Measurements from ENCODE around the gene LINGO4. TPM values are rescaled to one million over a fixed set of nuclear protein-coding genes. Genes with fewer than 3 reads are reported as not detected.

The LINGO4 gene, protein sequence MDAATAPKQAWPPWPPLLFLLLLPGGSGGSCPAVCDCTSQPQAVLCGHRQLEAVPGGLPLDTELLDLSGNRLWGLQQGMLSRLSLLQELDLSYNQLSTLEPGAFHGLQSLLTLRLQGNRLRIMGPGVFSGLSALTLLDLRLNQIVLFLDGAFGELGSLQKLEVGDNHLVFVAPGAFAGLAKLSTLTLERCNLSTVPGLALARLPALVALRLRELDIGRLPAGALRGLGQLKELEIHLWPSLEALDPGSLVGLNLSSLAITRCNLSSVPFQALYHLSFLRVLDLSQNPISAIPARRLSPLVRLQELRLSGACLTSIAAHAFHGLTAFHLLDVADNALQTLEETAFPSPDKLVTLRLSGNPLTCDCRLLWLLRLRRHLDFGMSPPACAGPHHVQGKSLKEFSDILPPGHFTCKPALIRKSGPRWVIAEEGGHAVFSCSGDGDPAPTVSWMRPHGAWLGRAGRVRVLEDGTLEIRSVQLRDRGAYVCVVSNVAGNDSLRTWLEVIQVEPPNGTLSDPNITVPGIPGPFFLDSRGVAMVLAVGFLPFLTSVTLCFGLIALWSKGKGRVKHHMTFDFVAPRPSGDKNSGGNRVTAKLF
- total RNA-seq (2014; rRNA removed; shearing (Covaris generic)): not detected in 2 replicates

DNA sequence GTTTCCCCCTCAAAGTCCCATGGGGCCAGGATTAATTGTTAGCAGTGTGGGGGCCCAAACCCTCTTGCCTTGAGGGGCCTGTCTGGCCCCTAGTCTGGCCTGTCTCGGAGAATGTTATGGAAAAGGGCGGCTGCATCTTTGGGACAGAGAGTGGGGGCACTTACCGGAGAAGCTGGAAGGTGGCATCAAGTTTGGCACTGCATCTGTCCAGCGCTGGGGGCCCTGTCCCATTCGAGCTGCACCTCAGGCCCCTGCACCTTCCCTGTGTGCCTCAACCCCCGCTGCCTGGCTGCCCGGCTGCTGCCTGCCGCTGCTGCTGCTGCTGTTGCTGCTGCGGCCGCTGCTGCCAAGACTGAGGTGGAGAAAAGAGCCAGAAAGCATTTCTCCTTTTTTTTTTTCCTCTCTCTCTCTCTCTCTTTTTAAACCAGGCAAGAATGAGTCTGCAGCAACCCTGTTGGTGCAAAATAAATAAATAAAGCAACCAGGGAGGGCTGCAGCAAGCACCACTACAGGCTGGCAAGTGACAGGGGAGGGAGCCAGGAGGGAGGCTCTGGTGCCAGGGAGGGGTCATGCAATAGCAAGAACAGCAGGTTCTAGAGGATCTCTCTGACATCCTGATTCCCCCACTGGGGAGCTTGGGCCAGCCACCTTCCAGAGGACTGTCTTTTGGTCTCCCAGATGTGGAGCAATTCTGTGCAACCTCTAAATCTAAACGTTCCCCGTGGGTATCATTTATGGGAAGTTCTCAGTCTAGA is at the start of gene LINGO4:
Gene LINGO4 (minus strand): TSS at position 354 of the 755 bp plus-strand sequence. CDS start 2,715 bp downstream, outside the sequence.
- no peak for DNase-seq (ENCODE audit: low read depth)

DNA sequence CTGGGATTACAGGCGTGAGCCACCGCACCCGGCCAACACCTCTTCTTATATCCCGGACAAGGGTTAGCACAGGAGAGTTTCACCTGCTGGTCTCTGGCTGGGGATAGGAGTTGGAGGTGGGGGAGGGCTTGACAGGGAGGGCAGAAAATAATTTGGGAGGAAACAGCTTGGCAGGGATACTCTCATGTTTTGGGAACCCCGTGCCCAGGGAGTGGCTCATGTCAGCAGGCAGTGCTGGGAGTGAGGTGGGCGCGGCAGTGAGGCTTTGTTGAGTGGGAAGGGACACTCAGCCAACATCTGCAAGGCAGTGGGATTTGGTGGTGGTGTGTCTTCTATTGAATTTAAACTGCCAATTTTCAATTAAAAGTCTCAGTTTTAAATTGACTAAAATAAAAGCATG is 49.4 kb upstream of the LINGO4 start:
- no peak for DNase-seq (ENCODE audit: low read depth)

DNA sequence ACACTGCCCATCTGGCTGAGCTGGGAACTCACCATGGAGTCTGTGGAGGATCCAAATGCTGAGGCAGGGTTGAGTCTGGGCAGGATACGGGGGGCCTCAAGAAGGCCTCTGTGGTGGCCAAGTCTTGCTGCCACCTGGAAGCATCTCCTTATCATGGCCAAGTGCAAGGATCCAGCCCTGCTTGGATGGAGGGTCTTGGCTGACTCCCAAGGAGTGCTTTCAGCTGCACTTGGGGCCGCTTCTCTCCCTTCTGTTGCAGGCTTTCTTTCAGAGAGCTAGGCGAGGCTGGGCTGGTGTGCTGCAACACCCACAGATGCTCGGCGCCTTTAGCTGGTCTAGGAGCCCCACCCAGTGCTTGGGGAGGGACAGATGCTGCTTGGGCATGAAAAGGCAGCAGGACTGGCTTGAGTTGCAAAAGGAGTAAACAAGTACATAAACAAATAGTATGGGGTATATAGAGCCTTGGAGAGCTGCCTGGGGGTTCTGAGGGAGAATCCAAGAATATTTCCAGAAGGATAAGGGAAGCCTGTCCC is 48.3 kb upstream of the LINGO4 start, which contains the start of gene THEM5:
Gene THEM5 (minus strand): TSS at position 302 of the 533 bp plus-strand sequence. CDS start 147 bp downstream, at position 155.
- DNase-seq (ENCODE audit: low read depth): no peak

DNA sequence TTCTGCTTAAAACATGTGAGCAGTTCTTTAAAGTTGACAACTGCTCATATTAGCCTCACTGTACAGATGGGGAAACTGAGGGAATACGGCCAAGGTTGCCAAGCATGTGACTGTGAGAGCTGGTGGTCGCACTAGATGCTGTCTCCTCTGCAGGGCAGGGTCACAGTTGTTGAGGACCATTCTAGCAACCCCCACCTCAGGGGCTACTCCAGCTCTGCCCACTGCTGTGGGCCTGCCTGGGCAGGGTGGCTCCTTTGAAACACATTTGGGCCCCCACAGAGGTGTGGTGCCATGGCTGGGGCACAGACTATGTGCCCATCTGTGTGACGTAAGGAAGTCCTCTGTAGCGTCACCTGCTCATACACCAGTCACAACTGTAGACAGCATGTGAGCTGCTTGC is 47.5 kb upstream of the LINGO4 start:
- no peak for DNase-seq (ENCODE audit: low read depth)

DNA sequence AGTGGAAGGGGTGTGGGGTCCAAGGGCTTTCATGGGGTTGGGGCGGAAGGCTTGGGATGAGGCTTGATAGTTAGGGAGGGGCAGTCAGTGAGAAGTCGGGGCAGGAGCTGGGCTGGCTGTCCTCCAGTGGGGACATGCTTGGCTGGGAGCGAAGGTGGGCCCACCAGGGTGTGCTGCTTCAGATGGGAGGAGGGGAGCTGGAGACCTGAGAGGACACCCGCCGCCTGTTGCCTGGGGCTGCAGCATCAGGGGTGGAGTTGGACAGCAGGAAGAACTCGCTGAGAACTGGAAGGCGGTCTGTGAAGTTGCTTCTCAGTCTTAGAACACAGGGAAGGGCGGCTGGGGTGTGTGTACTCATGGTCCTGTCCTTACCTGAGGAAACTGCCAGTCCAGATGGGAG is 46.7 kb upstream of the LINGO4 start:
- DNase-seq (ENCODE audit: low read depth): no peak

DNA sequence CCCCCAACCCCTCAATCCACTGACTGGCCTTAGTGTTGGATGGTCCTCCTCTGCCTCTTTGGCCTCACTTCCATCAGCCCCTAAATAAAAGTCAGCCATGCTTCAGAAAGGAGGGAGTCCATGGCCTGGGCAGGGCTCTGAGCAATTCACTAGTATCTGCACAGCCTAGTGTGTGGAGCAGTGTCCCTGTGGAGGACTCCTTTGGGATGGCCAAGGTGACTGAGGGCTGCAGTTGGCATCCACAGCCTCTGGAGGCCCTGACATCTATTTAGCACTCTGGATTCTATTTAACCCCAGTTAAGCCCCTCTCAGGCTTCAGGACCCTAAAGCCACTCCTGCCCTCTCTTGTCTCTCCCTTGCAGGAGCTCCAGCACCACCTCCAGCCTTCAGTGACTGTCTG is 44.7 kb upstream of the LINGO4 start:
- DNase-seq (ENCODE audit: low read depth): no peak

DNA sequence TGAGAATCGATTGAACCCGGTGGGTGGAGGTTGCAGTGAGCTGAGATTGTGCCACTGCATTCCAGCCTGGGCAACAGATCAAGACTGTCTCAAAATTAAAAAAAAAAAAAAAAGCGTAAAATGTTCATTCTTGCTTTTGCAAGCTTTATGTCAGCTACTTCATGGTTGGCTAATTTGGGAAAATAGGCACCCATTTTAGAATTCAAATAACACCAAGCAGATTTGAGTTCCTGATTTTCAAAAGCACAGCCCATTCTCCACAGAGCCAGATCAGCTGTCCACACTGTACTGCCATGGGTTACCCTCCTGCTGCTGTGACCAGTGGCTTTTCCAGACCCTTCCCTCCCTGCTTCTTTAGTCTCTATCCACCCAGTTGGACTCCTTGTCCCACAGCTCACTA is 43.9 kb upstream of the LINGO4 start:
- no peak for DNase-seq (ENCODE audit: low read depth)

DNA sequence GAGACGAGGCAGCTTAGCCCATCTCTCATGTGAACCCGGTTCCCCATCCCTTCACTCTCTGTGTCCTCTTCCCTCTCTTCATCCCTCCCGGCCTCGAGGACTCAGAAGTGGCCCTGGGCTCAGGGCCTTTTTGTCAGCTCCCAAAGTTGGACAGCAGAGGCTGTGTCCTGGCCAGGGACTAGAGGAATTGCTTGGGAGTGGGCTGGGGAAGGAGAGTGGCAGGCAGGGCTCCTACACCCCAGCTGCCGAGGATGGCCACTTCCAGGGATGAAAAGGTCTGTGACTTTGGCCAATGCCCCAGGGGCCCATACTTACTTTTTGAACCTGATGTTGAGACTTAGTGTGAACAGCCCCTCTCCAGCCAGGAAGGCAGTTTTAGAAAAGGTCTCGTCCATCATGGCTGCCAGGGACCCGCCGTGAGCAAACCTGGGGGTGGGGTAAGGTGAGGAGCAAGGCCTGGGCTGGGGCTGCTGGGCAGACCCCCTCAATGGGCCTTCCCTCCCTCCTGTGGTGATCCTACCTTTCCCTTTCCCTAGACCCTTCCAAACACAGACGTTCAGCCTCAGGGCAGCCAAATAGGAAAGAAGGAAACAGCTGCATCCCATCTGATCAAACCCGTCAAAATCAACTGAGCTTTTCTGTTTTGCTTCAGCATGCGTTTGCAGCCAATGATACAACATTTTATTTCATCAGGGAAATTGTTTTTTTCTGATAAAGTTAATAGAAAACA is 42.8 kb upstream of the LINGO4 start:
- no peak for DNase-seq (ENCODE audit: low read depth)

DNA sequence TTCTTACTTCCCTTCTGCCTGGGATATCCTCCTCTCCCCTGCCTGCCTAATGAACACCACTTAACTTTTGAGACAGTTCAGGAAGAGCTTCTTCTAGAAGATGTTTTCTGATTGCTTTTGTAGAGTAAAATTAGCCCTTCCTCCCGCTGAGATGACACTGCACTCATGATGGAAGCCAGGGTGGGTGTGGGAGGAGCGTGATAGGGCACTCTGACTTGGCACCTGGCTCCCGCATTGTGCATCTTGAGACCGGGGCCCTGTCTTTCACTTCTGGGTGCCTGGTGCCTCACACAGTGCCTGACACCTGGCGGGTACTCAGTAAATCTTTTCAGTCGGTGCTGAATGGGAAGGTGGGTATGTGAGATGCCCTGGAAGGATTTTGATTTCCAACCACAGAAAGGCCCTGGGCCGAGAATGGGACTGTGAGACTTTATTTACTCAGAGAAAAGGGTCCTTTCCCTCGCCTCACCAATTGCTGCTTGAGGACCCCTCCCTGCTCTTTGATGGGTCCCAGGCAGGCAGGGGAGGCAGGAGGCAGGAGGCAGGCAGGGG is 41.5 kb upstream of the LINGO4 start:
- DNase-seq (ENCODE audit: low read depth): no peak

DNA sequence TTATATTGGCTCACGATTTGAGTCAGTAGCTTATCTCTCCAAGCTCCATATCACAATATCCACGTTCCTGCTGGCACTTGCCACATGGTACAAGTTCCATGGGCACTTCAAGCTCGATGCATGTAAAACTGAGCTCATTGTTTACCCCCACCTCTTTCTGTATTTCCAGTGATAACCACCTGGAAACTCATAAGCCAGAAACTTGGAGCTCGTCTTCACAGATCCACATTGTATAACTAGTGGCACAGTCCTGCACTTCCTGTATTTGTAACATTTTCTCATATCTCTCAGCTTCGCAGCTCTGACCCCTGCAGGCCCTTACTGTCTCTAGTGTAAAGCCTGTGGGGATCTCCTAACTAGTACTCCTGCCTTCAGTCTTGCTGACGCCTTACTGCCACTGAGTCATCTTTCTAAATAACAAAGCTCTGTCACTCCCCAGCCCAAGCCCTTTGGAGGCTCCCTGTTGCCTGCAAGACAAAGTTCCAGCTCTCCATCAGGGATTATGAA is 40.9 kb upstream of the LINGO4 start:
- peak; percentile 70 for DNase-seq (ENCODE audit: low read depth)

DNA sequence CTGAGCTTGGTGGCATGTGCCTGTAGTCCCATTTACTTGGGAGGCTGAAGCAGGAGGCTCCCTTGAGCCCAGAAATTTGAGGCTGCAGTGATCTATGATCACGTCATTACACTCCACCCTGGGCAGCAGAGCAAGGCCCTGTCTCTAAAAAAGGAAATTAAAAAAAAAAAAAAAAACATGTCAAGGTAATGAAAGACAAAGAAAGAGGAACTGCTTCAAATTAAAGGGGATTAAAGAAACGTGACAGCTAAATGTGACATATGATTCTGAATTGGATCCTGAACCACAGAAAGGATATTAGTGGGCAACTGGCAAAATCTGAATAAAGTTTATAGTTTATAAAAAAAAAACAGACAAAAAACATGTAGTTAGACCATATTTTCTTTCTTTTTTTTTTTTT is 38.2 kb upstream of the LINGO4 start:
- no peak for DNase-seq (ENCODE audit: low read depth)

DNA sequence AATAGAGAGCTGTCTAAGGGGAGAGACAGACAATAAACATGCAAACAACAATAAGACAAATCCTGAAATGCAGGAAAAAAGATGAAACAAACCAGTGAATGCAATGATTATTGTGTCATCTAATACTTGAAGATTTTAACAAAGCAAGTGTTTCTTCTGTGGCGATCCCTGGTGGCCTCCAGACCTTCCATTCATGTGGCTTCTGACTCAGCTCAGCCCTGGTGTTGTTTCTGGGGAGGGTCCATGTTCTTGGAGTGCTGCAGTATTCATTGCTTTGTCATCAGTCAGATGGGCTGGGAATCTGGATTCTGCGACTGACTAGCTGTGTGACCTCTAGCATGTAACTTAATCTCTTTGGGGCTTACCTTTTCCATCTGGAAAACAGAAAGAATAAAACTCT is 35.9 kb upstream of the LINGO4 start:
- DNase-seq (ENCODE audit: low read depth): peak; percentile 76

DNA sequence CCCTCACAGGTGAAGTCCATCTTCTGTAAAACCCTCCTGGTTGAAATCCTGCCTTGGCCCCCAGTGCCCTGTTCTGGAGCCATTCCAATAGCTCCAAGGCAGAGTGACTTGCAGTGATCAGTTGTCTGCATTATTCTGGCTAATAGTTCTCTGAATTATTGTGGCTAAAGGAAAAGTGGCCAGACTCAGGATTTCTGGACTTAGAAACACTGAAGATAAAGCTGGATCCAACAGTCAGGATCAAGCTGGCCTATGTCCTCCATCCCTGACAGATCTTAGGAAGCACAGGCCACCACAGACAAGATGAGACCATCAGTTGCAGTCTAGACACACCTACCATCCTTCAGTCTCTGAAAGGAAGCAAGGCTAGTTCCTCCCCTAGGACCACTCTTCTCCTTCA is 35.2 kb upstream of the LINGO4 start:
- DNase-seq (ENCODE audit: low read depth): no peak

DNA sequence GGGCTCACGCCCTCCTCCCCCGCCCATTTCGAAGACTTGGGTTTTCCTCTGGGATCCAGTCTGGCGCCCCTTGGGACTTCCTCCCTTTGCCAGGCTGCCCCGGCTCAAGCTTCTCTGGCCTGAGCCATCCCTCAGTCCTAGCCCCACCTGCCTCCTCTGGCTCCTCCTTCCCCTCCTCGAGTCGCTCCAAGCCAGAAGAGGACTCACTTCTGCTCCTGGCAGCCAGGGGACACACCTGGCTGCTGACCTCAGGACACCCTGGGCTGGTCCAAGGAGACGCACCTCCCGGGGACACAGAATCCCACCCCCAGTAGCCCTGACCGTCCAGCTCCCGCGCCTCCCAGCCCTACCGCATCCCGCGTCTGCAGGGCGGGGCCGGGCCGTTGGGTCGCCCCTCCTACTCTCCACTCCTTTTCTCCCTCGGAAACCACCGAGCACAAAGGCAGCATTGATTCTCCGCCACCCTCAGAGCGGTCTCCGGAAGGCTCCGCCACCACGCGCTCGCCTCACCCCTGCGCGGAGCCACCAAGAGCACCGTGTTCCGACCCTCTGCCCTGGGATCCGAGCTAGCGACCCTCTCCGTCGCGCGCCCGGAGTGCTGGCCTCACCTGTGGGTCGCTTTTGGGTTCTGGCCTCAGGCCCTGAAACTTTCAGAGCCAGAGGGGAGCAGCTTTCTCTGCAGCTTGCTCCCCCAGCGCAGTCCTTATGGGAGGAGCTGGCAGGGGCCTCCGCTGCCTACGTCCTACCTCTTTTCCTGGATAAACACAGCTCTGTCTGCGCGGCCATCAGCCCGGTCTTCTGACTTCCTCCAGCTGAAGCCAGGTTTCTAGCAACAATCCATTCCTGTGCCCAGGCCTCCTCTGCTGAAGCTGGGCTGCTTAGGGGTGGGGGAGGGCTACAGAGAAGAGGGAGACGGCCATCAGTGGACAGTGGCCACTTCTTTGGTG is 34.5 kb upstream of the LINGO4 start, which contains the start of gene C2CD4D:
Gene C2CD4D (minus strand): TSS at position 364 of the 947 bp plus-strand sequence. CDS start 831 bp downstream, outside the sequence.
- DNase-seq (ENCODE audit: low read depth): no peak

DNA sequence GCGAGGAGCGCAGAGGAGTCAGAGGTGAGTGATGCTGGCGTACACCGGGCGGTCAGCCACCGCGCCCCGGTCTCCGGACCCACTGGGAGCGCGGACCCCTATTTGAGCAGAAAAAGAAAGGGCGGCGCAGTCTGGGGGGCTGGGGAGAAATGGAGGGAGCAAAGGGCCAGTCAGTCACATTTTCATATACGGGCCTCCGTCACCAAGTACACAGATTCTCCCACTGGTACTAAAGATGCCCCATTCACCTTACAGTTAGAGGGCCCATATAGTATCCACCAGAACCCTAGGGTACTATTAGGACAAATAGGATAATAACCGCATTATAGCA is 33.8 kb upstream of the LINGO4 start:
- DNase-seq (ENCODE audit: low read depth): no peak

DNA sequence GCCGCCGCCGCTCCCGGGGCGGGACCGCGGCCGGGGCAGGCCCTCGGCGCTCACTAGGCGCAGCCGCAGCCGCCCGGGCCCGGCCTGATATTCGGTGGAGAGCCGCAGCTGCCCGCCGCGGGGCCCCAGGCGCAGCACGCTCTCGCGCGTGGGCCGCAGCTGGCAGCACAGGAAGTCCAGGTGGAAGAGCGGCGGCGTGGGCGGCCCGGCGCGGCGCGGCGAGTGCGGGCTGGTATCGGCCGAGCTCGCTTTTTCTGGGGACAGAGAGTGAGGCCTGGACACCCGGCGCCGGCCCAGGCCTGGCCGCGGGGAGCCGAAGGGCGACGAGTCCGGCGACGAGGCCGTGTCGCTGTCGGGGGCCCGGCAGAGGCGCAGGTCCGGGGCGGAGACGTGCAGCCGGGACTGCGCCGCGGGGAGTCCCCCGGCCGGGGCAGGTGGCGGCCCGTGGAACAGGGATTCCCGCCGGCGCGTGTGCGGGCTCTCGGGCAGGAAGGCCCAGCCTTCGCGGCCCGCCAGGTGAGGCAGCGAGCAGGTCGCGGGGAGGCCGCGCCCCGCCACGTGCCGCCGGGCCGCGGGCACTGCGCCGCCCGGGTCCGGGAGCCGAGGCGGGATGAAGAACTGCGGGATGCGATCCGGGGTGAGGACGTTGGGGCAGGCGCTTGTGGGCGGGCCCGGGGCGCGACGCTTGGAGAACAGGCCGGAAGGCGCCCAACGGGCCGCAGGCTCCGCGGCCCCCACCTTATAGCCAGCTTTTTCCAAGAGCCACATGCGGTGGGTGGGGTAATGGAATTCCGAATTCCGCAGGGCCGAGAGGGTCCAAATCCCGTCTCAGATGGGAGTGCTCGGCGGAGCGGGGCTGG is 33.2 kb upstream of the LINGO4 start:
- peak; percentile 39 for DNase-seq (ENCODE audit: low read depth)

DNA sequence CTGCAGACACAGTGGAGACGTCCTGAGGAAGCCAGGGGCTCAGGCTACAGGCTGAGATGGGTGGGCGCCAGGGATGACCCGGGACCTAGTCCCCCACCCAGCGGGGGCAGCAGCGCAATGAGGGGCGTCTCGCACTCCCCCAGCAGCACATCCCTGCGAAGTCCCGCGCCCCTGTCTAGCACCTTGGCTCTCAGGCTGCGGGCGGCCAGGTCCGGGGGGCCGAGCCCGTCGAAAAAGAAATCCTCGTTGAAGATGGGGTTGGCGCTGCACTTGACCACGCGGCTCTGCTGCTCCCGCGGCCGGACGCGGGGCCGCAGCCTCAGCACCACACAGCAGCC is 32.6 kb upstream of the LINGO4 start:
- no peak for DNase-seq (ENCODE audit: low read depth)

DNA sequence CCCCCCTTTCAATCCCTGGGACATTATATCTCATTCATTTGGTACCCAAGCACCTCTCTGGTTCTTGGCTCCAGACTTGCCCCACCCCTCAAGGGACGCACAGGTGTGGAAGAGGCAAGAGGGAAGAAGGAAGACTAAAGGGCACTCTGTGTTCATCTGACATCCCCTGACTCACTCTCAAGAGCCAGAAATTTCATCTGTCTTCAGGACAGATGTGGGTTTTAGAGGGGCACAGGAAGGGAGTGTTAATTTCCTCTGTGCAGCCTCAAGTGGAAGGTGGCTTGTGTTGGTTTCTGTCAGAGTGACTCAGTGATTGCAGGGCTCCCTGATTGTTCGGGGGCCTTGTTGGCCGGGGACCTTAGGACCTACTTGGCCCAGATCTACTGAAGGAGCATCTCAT is 32.0 kb upstream of the LINGO4 start:
- peak; percentile 31 for DNase-seq (ENCODE audit: low read depth)

DNA sequence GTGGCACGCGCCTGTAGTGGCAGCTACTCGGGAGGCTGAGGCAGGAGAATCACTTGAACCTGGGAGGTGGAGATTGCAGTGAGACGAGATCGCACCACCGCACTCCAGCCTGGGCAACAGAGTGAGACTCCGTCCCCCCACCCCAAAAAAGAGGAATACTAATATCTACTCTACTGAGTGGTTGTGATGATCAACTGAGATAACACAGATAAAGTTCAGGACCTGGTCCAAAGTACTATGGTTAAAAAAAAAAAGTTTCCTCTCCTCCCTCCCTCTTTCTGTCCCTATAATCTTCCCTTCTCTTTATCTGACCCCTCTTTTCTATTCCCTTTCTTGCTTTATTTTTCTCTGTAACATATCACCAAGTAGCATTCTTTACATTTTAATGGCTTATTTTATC is 30.4 kb upstream of the LINGO4 start:
- DNase-seq (ENCODE audit: low read depth): no peak
